Fibroblast of upper back skin (primary cell): ENCODE measurements around the gene PRPF4.
"Not testable (repeated sequence)": the region's sequence is repeated elsewhere in the genome, so short reads cannot be mapped to it uniquely, and the experiment has no call there.

Source experiments
- DNase-seq: peaks from one replicate; pipeline ENCODE4 v3.0.0-alpha.2; 2013

PRPF4 gene

GRCh38 chr9:113275157-113276131 lies at the start of gene PRPF4, which contains the start of gene CDC26:
TSS of gene PRPF4 (plus strand) at chr9:113275658. CDS start at chr9:113275744, 86 bp downstream.
TSS of gene CDC26 (minus strand) at chr9:113275572. CDS start at chr9:113272507, 3,065 bp downstream.
- DNase-seq, result peak; percentile 99

DNA sequence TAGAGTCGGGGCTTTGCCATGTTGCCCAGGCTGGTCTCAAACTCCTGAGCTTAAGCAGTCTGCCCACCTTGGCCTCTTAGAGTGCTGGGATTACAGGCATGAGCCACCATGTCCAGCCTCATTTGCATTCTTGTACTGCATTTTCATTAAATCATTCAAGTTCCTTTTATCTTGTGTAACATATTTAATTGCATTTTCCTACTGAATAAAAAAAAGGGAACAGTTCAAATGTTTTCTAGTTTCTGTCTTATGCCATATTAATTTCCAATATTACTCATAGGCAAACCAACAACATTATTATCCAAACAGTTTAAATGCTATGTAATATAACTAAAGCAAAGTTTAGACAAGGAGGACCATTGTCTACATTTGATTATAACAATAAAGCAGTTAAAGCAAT lies 48.0 kb upstream of the PRPF4 start:
- DNase-seq, result no peak

GRCh38 chr9:113228130-113228665 lies 47.3 kb upstream of the PRPF4 start:
- DNase-seq, result no peak

GRCh38 chr9:113231701-113232100 lies 43.8 kb upstream of the PRPF4 start:
- DNase-seq, result no peak

- DNase-seq, result peak; percentile 11
Observed at GRCh38 chr9:113235701-113236255, 39.7 kb upstream of the PRPF4 start.

DNA sequence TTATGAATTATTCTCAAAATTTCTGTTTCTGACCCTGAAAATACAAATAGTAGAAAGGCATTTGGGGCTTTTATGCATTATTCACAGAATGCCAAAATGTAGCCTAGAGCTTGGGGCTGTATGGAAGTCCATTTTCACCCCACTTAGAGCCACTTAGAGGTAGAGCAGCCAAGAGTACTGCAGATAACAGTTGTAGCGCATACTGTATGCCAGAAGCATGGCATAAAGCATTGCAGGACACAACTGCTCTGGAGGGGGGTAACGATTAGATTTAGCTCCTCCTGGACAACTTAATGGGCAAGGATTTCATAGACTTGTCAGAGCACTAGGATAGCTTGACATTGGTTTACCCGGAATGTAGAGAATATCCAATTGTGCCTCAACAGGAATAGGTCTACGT lies 38.4 kb upstream of the PRPF4 start:
- DNase-seq, result no peak

GRCh38 chr9:113238202-113238858 lies 37.1 kb upstream of the PRPF4 start:
- DNase-seq, result no peak

GRCh38 chr9:113238859-113239232 lies 36.6 kb upstream of the PRPF4 start:
- DNase-seq, result no peak

GRCh38 chr9:113241161-113241560 lies 34.3 kb upstream of the PRPF4 start:
- DNase-seq, result no peak

DNA sequence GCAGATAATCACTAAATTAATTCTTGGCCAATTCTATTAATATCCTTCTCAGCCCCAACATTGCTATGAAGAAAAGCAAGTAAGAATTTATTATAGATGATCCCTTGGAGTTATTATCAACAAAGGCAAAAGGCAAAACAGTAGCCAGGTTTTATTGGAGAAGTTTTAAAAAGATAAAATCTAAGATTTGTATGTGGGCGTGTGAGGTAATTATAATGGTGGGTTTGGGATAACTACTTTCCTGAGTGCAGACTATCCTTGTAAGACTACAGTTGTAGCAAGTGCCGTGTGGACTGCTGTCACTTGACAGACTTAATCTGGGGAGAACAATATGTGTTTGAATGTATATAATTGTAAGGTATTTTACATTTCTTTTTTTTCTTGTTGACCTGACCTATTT lies 30.9 kb upstream of the PRPF4 start:
- DNase-seq, result no peak

DNA sequence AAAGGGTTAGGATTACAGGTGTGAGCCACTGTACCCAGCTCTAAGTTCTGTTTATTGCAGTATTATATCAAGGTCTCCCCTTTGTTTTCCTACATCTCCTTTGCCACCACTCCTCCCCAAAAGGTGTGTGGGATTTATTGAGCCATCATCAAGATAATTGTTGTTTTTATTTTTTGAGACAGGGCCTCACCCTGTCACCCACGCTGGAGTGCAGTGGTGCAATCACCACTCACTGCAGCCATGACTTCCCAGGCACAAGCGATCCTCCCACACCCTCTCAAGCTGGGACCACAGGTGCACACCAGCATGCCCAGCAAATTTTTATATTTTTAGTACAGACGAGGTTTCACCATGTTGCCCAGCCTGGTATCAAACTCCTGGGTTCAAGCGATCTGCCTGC lies 29.6 kb upstream of the PRPF4 start:
- DNase-seq, result no peak

GRCh38 chr9:113246928-113247327 lies 28.5 kb upstream of the PRPF4 start:
- DNase-seq, result no peak

GRCh38 chr9:113247640-113248039 lies 27.8 kb upstream of the PRPF4 start:
- no peak for DNase-seq

GRCh38 chr9:113249661-113250060 lies 25.8 kb upstream of the PRPF4 start:
- not testable (repeated sequence) for DNase-seq

- DNase-seq, result no peak
Observed at GRCh38 chr9:113250807-113251206, 24.7 kb upstream of the PRPF4 start.

- DNase-seq, result no peak
Observed at GRCh38 chr9:113254991-113255390, 20.5 kb upstream of the PRPF4 start.

GRCh38 chr9:113255438-113255837 lies 20.0 kb upstream of the PRPF4 start:
- no peak for DNase-seq

GRCh38 chr9:113257863-113258262 lies 17.6 kb upstream of the PRPF4 start:
- DNase-seq, result no peak

GRCh38 chr9:113258282-113258681 lies 17.2 kb upstream of the PRPF4 start:
- DNase-seq, result no peak

GRCh38 chr9:113261917-113262671 lies 13.4 kb upstream of the PRPF4 start:
- no peak for DNase-seq

DNA sequence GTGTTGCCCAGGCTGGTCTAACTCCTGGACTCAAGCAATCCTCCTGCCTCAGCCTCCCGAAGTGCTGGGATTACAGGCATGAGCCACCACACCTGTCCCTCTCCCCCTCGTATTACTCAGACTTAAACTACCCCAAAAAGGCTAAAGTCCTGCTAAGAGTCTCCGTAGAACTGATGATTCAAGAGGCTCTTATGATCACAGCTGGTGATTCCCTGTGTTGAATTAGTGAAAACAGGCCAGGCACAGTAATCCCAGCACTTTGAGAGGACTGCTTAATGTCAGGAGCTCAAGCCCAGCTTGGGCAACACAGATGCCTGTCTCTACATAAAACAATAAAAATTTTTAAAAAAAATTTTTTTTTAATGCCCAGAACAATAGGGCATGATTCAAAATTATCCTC lies 9.3 kb upstream of the PRPF4 start:
- DNase-seq, result no peak

DNA sequence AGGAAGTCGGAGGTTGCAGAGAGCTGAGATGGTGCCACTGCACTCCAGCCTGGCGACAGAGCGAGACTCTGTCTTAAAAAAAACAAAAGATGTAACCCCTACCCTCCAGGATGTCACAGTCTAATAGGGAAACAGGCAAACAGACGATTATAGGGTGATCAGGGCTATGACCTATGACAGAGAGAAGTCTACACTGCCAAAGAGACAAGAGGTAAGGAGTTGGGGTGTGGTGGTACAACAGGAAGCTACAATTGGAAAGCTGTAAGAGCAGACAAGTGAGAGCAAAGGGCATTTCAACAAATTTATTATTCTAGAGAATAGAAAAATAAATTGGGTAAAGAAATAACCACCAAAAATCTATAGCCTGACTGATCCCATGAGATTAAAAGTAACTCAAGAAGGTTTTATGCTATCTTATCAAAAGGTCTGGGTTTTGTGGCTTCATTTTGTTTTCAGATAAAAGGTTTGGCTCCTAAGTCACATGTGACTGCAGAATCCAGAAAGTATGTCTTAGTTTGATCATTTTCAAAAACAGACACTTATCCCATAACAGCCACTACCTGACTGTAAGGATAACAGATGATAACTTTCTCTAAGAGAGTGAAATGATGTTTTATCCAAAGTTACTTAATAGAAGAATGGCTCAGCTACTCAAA lies 7.4 kb upstream of the PRPF4 start:
- no peak for DNase-seq
